Dendritic cell treated with granulocyte-macrophage colony-stimulating factor and Interleukin-4, amounts not matched to agents 40 ng/mL and 50 ng/mL, for 4 days (primary cell): Measurements from ENCODE around the gene MTHFD2L.
"Not testable (repeated sequence)": the region's sequence is repeated elsewhere in the genome, so short reads cannot be mapped to it uniquely, and the experiment has no call there.

Experiments
- H3K27ac Mint-ChIP-seq: one replicate; pipeline ENCODE4 v1.8.0; 2022; ENCODE audit warnings: mild to moderate bottlenecking, mixed read lengths
- H3K27me3 Mint-ChIP-seq: one replicate; pipeline ENCODE4 v1.8.0; 2022; ENCODE audit warnings: mild to moderate bottlenecking, mixed read lengths
- H3K36me3 Mint-ChIP-seq: one replicate; pipeline ENCODE4 v1.8.0; 2022; ENCODE audit warnings: low read depth, mixed read lengths
- H3K4me1 Mint-ChIP-seq: one replicate; pipeline ENCODE4 v1.8.0; 2022; ENCODE audit warnings: low read depth, mixed read lengths
- H3K4me3 Mint-ChIP-seq: one replicate; pipeline ENCODE4 v1.8.0; 2022; ENCODE audit warnings: mild to moderate bottlenecking, moderate library complexity, mixed read lengths
- H3K9me3 Mint-ChIP-seq: one replicate; pipeline ENCODE4 v1.8.0; 2022; ENCODE audit warnings: mixed read lengths
- intact Hi-C: fragments of 100-400 bp; cut with micrococcal nuclease; formaldehyde crosslinking; loops from one replicate; pipeline ENCODE4 v1.15.0; 2022

MTHFD2L gene

DNA sequence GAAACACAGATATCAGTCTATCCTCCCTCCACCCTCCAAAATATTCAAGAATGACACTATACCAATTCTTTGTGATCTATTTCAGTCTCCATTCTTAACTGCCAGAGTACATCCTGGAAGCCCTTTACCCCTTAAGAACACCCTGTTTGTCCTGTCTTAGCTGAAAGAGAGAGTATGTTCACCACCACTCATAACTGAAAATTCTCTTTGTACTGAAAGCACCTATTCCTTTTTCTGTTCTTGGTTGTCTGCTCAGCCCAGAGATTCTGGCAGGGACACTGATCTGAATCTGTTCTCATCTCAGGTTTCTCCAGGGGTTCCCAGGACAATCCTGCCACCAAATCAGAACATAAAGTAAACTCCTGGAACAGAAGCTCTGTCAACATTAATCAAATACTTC is 181.6 kb downstream of the MTHFD2L start:
- H3K27me3 Mint-ChIP-seq: no peaks in the 10 kb centered on the region
- peaks cover 28% of the 10 kb centered on the region for H3K9me3 Mint-ChIP-seq
- no peaks in the 10 kb centered on the region for H3K36me3 Mint-ChIP-seq
- H3K4me3 Mint-ChIP-seq: no peak overlapping the region
- peak overlapping the region; percentile 60 for H3K27ac Mint-ChIP-seq
- peaks cover 27% of the 10 kb centered on the region for H3K4me1 Mint-ChIP-seq
- intact Hi-C loops: no loop called here

DNA sequence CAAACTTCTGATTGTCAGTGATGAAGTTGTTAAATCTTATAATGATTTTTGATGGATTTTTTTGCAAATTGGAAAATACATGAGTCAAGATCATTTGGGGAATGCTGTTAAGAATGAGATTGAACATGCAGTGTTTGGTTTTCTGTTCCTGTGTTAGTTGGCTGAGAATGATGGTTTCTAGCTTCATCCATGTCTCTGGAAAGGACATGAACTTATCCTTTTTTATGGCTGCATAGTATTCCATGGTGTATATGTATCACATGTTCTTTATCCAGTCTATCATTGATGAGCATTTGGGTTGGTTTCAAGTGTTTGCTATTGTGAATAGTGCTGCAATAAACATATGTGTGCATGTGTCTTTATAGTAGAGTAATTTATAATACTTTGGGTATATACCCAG is 182.5 kb downstream of the MTHFD2L start:
- H3K27me3 Mint-ChIP-seq, H3K36me3 Mint-ChIP-seq: not testable (repeated sequence)
- peaks cover 29% of the 10 kb centered on the region for H3K9me3 Mint-ChIP-seq

DNA sequence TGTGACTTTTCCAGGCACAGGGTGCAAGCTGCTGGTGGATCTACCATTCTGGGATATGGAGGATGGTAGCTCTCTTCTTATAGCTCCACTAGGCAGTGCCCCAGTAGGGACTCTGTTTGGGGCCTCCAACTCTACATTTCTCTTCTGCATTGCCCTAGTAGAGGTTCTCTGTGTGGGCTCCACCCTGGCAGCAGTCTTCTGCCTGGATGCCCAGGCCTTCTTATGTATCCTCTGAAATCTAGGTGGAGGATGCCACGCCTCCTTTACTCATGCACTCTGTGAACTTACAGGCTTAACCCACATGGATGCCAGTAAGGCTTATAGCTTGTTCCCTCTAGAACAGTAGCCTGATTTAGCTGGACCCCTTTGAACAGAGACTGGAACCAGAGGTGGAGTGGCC is 186.1 kb downstream of the MTHFD2L start:
- Mint-ChIP-seq H3K9me3 (peaks cover 31% of the 10 kb centered on the region), H3K4me3 (no peak overlapping the region), H3K27ac (no peak overlapping the region), H3K36me3 (no peaks in the 10 kb centered on the region), H3K4me1 (peaks cover 7% of the 10 kb centered on the region), H3K27me3 (no peaks in the 10 kb centered on the region)
- intact Hi-C loops: no loop called here

More for the DNA sequence above, 182.5 kb downstream of the MTHFD2L start:
- intact Hi-C loops, H3K4me3 Mint-ChIP-seq, H3K27ac Mint-ChIP-seq: not testable (repeated sequence)
- peaks cover 20% of the 10 kb centered on the region for H3K4me1 Mint-ChIP-seq
